Muscle layer of colon (tissue), 2 donors: ENCODE data around the gene SLC38A9.
"Not testable (repeated sequence)": the region's sequence is repeated elsewhere in the genome, so short reads cannot be mapped to it uniquely, and the experiment has no call there.

Experiments used
- H3K27ac ChIP-seq: one replicate; pipeline ENCODE4 v1.7.0; 2013; ENCODE audit warnings: low read depth, mild to moderate bottlenecking, low read length, moderate library complexity
- H3K27me3 ChIP-seq, 2 donors: one replicate each; pipeline ENCODE4 v1.7.0; 2013; ENCODE audit warnings: low read length in 2 of 2, mild to moderate bottlenecking in 2 of 2; ENCODE audit not compliant: insufficient read depth in 2 of 2, control insufficient read depth in 1 of 2
- H3K36me3 ChIP-seq: one replicate; pipeline ENCODE4 v1.7.0; 2013; ENCODE audit warnings: mild to moderate bottlenecking, low read length; ENCODE audit not compliant: insufficient read depth
- H3K4me1 ChIP-seq: one replicate; pipeline ENCODE4 v1.7.0; 2013; ENCODE audit warnings: mild to moderate bottlenecking, low read length; ENCODE audit not compliant: insufficient read depth
- H3K4me3 ChIP-seq, 2 donors: one replicate each; pipeline ENCODE4 v1.7.0; 2013; ENCODE audit warnings: low read length in 2 of 2, low read depth in 1 of 2, mild to moderate bottlenecking in 1 of 2, moderate library complexity in 1 of 2
- H3K9ac ChIP-seq: one replicate; pipeline ENCODE4 v1.7.0; 2013; ENCODE audit warnings: low read length
- H3K9me3 ChIP-seq: one replicate; pipeline ENCODE4 v1.7.0; 2013; ENCODE audit warnings: mild to moderate bottlenecking, low read length
- donor health status: abdominal sarcoma.
- donor health status: Adenocarcinoma of cecum.

The SLC38A9 gene

GRCh38 chr5:55607309-55607708 lies 104.8 kb downstream of the SLC38A9 start:
- H3K27me3 ChIP-seq, H3K27ac ChIP-seq, H3K9me3 ChIP-seq, H3K4me3 ChIP-seq, H3K9ac ChIP-seq, H3K36me3 ChIP-seq: not testable (repeated sequence)
- H3K4me1 ChIP-seq, result peaks cover 24% of the 10 kb centered on the region

DNA sequence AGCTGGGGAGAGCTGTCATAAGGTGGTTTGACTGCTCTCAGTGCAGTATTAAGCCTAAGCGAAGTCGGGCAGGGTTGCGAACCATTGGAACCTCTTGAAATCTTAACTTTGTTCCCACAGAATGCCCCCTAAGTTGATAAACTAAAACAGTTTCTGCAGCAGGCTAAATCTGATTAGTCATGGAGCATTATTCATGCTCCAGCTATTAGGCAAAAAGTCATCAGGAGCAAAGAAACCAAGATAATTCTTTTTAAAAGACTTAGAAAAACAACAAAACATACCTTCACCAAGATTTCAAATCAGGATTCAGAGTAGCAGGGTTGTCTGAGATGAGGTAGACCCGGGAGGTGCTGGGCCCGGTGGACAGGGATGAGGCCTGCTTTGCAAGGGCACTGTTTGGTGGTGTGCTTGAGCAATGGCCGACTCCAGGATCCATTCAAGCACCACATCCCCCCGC lies 107.5 kb downstream of the SLC38A9 start:
- Histone ChIP-seq H3K4me1 (peaks cover 50% of the 10 kb centered on the region), H3K9me3 (no peaks in the 10 kb centered on the region), H3K36me3 (no peaks in the 10 kb centered on the region), H3K9ac (no peak overlapping the region), H3K27me3 (no peaks in the 10 kb centered on the region), H3K4me3 (no peak overlapping the region), H3K27ac (peak overlapping the region; percentile 35)

DNA sequence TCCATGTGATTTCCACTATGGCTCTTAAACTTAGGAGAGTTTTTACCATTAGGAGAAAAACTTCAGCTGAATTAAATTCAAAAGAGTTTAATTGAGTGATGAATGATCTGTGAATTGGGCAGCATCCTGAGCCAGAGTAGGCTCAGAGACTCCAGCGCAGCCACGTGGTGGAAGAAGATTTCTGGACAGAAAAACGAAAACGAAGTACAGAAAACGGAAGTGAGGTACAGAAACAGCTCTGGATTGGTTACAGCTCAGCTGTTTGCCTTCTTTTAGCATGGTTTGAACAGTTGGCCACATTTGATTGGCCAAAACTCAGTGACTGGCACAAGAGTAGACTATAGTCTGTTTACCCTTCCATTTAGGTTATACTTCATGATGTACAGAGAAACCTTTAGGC lies 108.2 kb downstream of the SLC38A9 start:
- Histone ChIP-seq H3K27ac (peak overlapping the region; percentile 35), H3K9ac (no peak overlapping the region), H3K4me1 (peaks cover 57% of the 10 kb centered on the region)

GRCh38 chr5:55601628-55602027 lies 110.5 kb downstream of the SLC38A9 start:
- H3K36me3 ChIP-seq, result no peaks in the 10 kb centered on the region
- H3K4me3 ChIP-seq, result peak overlapping the region in 1 of 2 donors; percentile 22
- no peaks in the 10 kb centered on the region for H3K9me3 ChIP-seq
- peak overlapping the region; percentile 85 for H3K27ac ChIP-seq
- peak overlapping the region; percentile 7 for H3K9ac ChIP-seq
- peaks cover 74% of the 10 kb centered on the region for H3K4me1 ChIP-seq
- H3K27me3 ChIP-seq, result no peaks in the 10 kb centered on the region

More for the DNA sequence above, 108.2 kb downstream of the SLC38A9 start:
- Histone ChIP-seq H3K36me3 (no peaks in the 10 kb centered on the region), H3K9me3 (no peaks in the 10 kb centered on the region), H3K27me3 (no peaks in the 10 kb centered on the region), H3K4me3 (no peak overlapping the region)

- H3K9ac ChIP-seq, result peak overlapping the region; percentile 7
- peak overlapping the region; percentile 85 for H3K27ac ChIP-seq
- peak overlapping the region in 1 of 2 donors; percentile 22 for H3K4me3 ChIP-seq
- no peaks in the 10 kb centered on the region for H3K27me3 ChIP-seq
- H3K9me3 ChIP-seq, result no peaks in the 10 kb centered on the region
- H3K4me1 ChIP-seq, result peaks cover 75% of the 10 kb centered on the region
- H3K36me3 ChIP-seq, result no peaks in the 10 kb centered on the region
These were observed 110.9 kb downstream of the SLC38A9 start for GRCh38 chr5:55601204-55601618.

- Histone ChIP-seq H3K9me3 (no peaks in the 10 kb centered on the region), H3K27me3 (no peaks in the 10 kb centered on the region), H3K4me1 (peaks cover 75% of the 10 kb centered on the region), H3K9ac (peak overlapping the region; percentile 7), H3K36me3 (no peaks in the 10 kb centered on the region), H3K4me3 (peak overlapping the region in 1 of 2 donors; percentile 22), H3K27ac (peak overlapping the region; percentile 85)
These were observed 111.5 kb downstream of the SLC38A9 start for GRCh38 chr5:55600497-55601203.

GRCh38 chr5:55600086-55600485 lies 112.0 kb downstream of the SLC38A9 start:
- Histone ChIP-seq H3K27ac (peak overlapping the region; percentile 85), H3K9ac (no peak overlapping the region), H3K36me3 (no peaks in the 10 kb centered on the region), H3K4me1 (peaks cover 75% of the 10 kb centered on the region), H3K9me3 (no peaks in the 10 kb centered on the region), H3K4me3 (peak overlapping the region in 1 of 2 donors; percentile 22), H3K27me3 (no peaks in the 10 kb centered on the region)

GRCh38 chr5:55599148-55600050 lies 112.7 kb downstream of the SLC38A9 start:
- Histone ChIP-seq H3K4me3 (no peak overlapping the region), H3K4me1 (peaks cover 70% of the 10 kb centered on the region), H3K9me3 (no peaks in the 10 kb centered on the region)

GRCh38 chr5:55597014-55597981 lies 114.8 kb downstream of the SLC38A9 start:
- no peaks in the 10 kb centered on the region for H3K36me3 ChIP-seq
- peaks cover 51% of the 10 kb centered on the region for H3K4me1 ChIP-seq
- H3K27ac ChIP-seq, result peak overlapping the region; percentile 45
- no peak overlapping the region for H3K9ac ChIP-seq
- H3K9me3 ChIP-seq, result no peaks in the 10 kb centered on the region
- H3K27me3 ChIP-seq, result no peaks in the 10 kb centered on the region
- H3K4me3 ChIP-seq, result no peak overlapping the region

More at GRCh38 chr5:55599148-55600050, 112.7 kb downstream of the SLC38A9 start:
- no peaks in the 10 kb centered on the region for H3K36me3 ChIP-seq
- H3K27ac ChIP-seq, result peak overlapping the region; percentile 85
- H3K9ac ChIP-seq, result no peak overlapping the region
- H3K27me3 ChIP-seq, result no peaks in the 10 kb centered on the region

DNA sequence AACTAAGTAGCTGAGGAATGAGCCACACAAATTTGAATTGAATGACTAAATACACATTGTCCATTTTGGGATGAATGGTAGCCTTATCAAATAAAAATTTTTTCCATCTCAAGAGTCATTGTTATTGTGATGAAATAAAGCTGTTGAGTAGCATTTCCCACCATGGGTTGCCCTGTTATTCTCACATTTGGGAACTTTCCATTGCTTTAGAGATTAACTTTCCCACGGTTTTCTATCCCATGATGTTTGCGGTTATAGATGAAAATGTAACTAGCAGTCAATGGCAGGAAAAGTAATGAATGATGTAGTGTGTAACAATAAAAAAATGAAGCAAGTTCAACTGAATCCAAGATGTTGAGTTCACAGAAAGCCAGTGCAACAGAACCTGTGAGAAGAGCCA lies 117.5 kb downstream of the SLC38A9 start:
- Histone ChIP-seq H3K4me3 (no peak overlapping the region), H3K36me3 (no peaks in the 10 kb centered on the region), H3K27me3 (no peaks in the 10 kb centered on the region), H3K4me1 (peaks cover 25% of the 10 kb centered on the region), H3K9ac (no peak overlapping the region), H3K9me3 (no peaks in the 10 kb centered on the region), H3K27ac (no peak overlapping the region)

DNA sequence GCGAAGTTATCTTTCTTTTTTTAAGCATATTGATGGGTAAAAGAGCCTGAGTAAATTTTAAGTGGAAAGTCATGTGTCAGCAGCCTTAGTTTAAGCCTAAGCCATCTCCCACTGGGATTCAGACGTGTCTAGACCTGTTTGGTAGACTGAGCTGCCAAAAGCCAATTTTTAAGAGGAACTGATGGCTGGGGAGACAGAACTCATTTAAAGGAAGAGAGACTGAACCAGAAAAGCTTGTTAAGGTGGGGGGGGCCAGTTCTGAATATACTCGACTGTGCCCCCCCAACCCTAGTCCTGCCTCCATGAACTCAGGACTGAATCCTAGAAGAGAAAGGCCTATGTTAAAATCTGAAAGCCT lies 119.0 kb downstream of the SLC38A9 start:
- no peak overlapping the region for H3K9ac ChIP-seq
- no peak overlapping the region for H3K4me3 ChIP-seq
- peaks cover 15% of the 10 kb centered on the region for H3K4me1 ChIP-seq
- H3K27ac ChIP-seq, result no peak overlapping the region
- no peaks in the 10 kb centered on the region for H3K36me3 ChIP-seq
- H3K27me3 ChIP-seq, result no peaks in the 10 kb centered on the region
- H3K9me3 ChIP-seq, result no peaks in the 10 kb centered on the region
